ENCODE measurements around the gene CFAP52.
"Not testable (repeated sequence)": the region's sequence is repeated elsewhere in the genome, so short reads cannot be mapped to it uniquely, and the experiment has no call there.

- TF ChIP-seq ZBTB44 (tag by site-specific recombination; IDR thresholded peaks at IDR 0.05); ZNF513 (tag by site-specific recombination; IDR thresholded peaks at IDR 0.05); MYNN (tag by site-specific recombination; IDR thresholded peaks at IDR 0.05; ENCODE audit: borderline replicate concordance); CTCF (tag by site-specific recombination; IDR thresholded peaks at IDR 0.05); ZNF211 (tag by site-specific recombination; IDR thresholded peaks at IDR 0.05; ENCODE audit: low read depth); ZNF449 (tag by site-specific recombination; IDR thresholded peaks at IDR 0.05); ZNF514 (tag by site-specific recombination; IDR thresholded peaks at IDR 0.05); ZNF394 (tag by site-specific recombination; IDR thresholded peaks at IDR 0.05; ENCODE audit: borderline replicate concordance); PRDM4 (tag by site-specific recombination; IDR thresholded peaks at IDR 0.05); ZNF274 (IDR thresholded peaks at IDR 0.05; ENCODE audit: low read length); ZNF274 (tag by site-specific recombination; IDR thresholded peaks at IDR 0.05; ENCODE audit: borderline replicate concordance); BCL6B (tag by site-specific recombination; IDR thresholded peaks at IDR 0.05); PATZ1 (tag by site-specific recombination; IDR thresholded peaks at IDR 0.05); ZBTB11 (tag by site-specific recombination; conservative IDR thresholded peaks at IDR 0.05; ENCODE audit: low read depth); ZSCAN30 (tag by site-specific recombination; IDR thresholded peaks at IDR 0.05): not testable (repeated sequence)
Measured at GRCh38 chr17:9566739-9567138, 9.7 kb upstream of the CFAP52 start.

Measured in HEK293 (cell line).